Activated CD4-positive, alpha-beta T cell treated with anti-CD3 and anti-CD28 coated beads, Interleukin-2, amount 50 U/mL, for 24 hours (primary cell): ENCODE data around the gene CRYGB.
A peak's percentile ranks its signal among the peaks of the same experiment; 100 is the strongest.

Source experiments
- DNase-seq, 2 donors: peaks; one replicate each; pipeline ENCODE4 v3.0.0-alpha.2; 2020; ENCODE audit warnings: low read depth in 1 of 2, low spot score in 1 of 2

The CRYGB gene, protein sequence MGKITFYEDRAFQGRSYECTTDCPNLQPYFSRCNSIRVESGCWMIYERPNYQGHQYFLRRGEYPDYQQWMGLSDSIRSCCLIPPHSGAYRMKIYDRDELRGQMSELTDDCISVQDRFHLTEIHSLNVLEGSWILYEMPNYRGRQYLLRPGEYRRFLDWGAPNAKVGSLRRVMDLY

GRCh38 chr2:208146006-208146405, at the start of gene CRYGB:
TSS of gene CRYGB (minus strand) at chr2:208146158. CDS start at chr2:208146120, 38 bp downstream.
- DNase-seq = no peak

DNA sequence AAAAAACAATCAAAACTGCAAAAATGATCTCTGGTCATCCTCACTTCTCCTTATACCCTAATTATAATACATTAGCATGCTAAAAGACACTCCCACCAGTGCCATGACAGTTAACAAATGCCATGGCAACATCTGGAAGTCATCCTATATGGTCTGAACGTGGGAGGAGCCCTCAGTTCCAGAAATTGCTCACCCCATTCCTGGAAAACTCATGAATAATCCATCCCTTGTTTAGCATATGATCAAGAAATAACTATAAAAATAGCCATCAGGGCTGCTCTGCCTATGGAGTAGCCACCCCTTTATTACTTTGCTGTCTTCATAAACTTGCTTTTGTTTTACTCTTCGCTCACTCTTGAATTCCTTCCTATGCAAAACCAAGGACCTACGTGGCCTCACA, 49.6 kb upstream of the CRYGB start:
- no peak for DNase-seq

DNA sequence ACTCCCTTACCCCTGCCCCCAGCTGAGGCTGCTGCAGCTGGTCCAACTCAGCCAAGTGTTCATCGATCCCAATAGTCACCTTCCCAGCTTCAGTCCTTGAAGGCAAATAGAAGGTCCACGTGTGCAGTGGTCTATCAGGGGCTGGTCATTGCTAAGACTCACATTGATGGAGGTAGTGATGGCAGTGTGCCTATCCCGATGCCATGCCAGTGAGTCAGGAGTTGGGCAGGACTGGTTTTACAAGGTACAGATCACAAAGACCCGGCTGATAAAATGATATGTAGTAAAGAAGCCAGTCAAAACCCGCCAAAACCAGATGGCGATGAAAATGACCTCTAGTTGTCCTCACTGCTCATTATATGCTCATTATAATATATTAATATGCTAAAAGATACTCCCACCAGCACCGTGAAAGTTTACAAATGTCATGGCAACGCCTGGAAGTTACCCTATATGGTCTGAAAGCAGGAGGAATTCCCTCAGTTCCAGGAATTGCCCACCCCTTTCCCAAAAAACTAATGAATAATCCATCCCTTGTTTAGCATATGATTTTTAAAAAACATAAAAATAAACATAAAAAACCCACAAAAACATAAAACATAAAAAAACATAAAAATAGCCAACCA, 46.8 kb upstream of the CRYGB start:
- no peak for DNase-seq

DNA sequence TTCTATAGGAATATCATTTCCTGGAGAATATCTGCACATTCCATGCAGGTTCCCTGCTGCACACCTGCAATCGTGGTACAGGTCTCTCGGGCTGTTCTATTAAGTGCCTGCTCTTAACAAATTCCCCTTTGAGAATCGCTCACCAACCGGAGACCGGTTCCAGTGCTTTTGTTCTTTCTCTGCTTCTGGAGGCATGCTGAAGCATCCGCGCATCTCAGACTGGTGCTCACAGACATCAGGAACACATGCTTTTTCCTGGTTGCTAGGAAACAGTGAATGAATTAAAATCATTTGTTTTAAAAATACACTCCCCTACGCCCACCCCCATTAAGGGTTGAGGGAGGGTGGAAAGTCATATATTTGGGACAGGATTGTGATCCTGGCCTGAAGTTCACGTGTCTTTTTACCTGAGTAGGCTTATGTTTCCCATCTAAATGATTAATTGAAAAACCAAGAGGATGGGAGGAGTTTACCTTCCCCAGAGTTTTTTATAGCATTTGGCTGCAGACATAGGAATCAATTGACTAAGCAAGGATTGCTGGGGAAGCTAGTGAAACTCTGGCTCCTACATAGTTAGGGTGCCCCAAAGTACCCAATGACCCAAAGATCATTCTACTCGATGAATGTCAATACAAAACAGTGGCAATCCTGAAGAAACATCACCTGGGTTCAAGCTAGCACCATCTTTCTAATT, 44.0 kb upstream of the CRYGB start, which contains the start of gene C2orf80:
C2orf80 (minus strand) TSS at position 221 of the 694 bp plus-strand sequence. CDS start 3,044 bp downstream, outside the sequence.
- no peak for DNase-seq

DNA sequence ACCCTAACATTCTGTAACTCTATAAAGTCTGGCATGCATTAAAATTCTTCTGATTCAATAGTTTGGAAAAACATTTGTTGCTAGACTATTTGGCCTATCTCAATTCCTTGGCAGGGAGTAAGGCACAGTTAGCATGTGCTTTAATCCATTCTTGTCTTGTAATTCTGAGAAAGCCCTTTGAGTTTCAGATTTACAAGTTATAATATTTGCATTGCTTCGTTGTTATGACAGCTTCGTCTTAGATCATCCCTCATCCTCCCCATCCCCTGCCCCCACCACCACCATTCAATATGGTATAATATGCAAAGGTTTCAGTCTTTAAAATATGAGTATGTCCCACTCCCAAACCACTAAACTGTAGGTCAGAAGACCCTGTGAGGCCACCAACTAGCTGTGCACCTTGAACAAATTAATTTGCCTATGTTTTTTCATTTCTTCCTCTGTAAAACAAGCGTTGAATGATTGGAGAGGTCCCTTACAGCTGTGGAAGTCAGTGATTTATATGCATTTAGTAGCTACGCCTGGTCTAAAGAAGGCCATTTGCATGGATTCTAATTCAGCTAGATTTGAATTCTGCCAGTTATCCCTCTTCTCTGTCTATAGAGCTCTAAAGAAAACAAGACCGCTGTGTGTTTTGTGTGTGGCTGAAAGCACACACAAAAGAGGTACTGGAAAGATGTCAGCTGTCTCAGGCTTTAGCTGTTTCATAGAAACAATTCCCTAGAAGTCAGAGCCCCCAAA, 43.3 kb upstream of the CRYGB start:
- no peak for DNase-seq

GRCh38 chr2:208186893-208187292, 40.9 kb upstream of the CRYGB start:
- no peak for DNase-seq

GRCh38 chr2:208186465-208186864, 40.5 kb upstream of the CRYGB start:
- no peak for DNase-seq

DNA sequence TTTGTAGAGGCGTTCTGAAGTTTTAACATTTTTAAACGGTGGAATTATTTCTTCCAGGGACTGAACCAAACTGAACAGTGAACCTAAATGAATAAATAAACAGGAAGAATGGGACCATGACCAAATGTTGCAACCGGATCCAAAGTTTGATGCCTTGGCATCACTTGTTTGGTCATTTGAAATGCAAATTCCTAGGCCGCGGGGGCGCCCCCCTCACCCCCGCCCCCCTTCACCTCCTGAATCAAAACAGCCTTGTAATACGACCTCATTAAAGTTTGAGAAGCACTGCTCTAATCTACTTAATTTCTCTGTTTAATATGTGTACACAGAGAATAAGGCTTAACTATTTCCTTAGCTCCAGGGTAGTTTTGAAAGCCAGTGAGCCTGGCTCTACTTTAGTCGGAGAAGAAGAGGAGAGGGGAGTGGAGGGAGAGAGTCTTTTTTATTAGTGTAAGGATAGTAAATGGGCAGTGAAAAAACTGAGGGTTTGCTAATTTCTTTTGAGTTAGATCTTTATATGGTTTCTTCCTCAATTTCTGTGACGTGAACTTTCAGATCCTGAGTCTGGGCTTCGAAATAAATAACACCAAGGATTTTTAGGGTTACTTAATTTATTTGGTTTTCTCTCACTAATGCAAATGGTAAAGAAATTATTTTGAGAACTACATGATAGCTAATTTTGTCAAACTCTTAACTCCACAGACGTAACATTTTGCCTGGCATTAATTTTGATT, 38.2 kb upstream of the CRYGB start:
- DNase-seq = no peak

DNA sequence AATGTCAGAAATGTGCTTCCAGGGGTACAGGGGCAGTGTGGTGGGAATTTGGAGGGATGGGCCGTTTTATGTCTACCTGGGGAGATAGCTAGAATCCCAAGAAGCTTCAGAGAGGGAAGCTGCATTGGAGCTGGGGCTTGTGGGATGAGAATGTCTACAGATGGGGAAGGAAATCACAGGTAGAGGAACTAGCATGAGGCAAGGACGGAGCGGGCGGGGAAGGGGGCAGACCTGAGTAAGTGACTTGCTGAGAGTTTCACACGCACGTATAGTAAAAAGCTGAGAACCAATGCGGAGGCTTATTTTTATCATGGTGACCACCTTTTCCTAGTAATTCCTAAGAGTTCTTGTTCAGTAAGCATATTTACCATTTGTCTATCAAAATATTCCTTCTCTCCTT, 37.6 kb upstream of the CRYGB start:
- DNase-seq = no peak

GRCh38 chr2:208182835-208183234, 36.9 kb upstream of the CRYGB start:
- DNase-seq = no peak

GRCh38 chr2:208179028-208179609, 33.2 kb upstream of the CRYGB start:
- DNase-seq = no peak

DNA sequence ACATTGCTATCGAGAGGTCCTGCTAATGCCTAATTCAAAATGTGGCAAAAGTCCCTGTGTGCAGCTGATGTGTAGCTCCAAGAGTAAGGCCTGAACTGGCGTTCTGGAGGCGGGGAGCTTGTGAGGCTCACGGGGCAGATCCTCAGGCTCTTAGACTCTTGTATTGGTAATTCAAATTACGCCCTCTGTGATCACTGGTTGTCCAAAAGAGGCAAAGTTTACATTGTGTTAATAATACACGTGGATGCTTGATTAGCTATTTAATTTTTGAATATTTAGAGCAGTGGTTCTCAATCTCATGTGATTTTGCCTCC, 29.8 kb upstream of the CRYGB start:
- no peak for DNase-seq

GRCh38 chr2:208175069-208175839, 29.3 kb upstream of the CRYGB start:
- peak; percentile 10 to 59 for DNase-seq

GRCh38 chr2:208174144-208174543, 28.2 kb upstream of the CRYGB start:
- DNase-seq = no peak

DNA sequence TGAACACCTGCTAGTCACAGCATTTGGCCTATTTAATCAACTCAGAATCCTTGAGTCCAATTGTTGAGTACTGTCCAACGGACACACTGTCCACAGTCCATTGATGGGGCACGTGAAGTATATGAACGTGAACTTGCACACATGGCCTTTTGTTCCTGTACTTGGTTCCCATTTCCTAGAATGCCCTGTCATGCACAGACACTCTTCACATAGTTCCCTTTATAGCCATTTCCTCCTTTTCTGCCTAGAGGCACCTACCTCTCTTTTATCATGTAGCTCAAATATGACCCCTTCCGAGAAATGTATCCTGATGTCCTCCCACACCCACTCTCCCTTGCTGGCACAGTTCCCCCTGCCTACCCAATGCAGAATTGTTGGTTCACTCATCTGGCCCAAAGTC, 26.2 kb upstream of the CRYGB start:
- no peak for DNase-seq

DNA sequence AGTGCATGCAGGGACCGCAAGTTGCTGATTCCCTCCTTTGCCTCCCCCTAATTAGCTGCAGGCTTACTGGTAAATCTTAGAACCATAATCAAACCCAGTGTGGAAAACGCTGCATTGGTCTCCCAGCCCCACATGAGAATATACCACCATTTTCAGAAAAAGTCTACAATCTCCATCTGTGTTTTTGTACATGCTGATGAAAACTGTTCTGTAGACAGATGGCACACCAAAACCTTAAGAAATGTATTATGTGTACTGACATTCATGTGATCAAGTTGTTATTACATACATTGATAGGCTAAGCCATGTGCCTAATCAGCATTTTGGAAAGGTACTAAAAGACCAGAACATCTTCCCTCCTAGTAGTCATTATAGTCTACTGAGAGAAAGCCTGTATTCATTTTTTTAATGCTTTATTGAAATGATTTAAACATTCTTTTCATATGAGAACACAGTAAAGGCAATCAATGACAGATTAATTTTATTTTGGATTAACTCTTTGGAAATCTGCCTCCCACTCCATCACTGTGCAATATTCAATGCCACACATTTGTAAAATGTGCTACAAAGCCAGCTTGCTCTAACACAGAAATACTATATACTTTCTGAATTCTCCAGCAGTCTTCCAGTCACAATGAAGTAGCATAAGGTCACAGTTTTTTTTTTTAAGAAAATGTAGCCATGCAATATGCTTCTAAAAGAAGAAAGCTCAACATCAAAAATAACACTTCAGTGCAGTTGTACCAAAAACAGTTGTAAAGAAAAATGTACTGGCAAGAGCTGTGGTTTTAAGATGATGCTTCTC, 19.2 kb upstream of the CRYGB start:
- no peak for DNase-seq

DNA sequence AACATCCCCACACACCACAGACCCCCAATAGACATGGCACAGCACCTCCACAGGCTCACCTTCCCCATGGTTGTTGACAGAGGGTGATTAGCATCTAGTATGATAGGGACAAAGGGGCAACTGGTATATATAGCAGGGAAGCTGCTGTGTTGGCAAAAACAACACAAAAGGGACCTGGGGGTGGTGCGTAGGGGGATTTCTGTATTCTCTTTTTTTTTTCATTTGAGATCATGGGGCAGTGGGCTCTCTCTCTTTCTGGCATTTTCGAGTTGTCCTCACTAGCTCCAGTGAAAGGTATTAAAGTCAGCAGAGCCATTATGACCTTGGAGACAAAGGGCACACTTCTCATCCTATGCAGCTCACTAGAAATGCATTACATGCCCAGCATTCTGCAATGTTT, 17.5 kb upstream of the CRYGB start, which contains the start of gene CRYGA:
CRYGA (minus strand) TSS at position 101 of the 400 bp plus-strand sequence; CDS start at position 68, 33 bp downstream.
- DNase-seq = no peak

DNA sequence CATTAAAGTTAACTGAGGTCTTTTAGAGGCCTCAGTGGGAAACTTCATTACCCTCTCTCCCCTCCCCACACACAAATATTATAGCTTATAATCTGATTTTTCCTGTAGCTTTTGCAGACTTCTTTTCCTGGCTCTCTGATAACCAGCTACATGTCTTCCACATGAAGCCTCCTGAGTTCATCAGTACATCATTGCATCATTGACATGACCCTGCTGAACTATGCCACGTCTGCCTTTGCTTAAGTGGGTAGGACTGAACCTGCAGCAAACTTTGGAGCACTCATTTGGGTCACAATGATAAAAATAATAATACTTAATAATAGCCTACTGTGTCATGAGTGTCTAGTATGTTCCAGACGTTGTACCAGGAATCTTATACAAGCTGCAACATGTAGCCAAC, 10.5 kb upstream of the CRYGB start:
- no peak for DNase-seq

- DNase-seq = no peak
Observed at GRCh38 chr2:208153156-208153555, 7.2 kb upstream of the CRYGB start.
